Omental fat pad (tissue), 4 donors: ENCODE results near the gene GPR150. TPM values are rescaled to one million over a fixed set of nuclear protein-coding genes. Genes with fewer than 3 reads are reported as not detected.

ENCODE experiments used
- ATAC-seq: fragments of 150-250 bp; one replicate; pipeline ENCODE4 v1.9.1; 2016; ENCODE audit warnings: mild to moderate bottlenecking, moderate library complexity; ENCODE audit not compliant: low FRiP score
- DNase-seq: peaks from one replicate; pipeline ENCODE4 v3.0.0-alpha.2; 2019; ENCODE audit warnings: low spot score
- CTCF ChIP-seq, 3 donors: fragments of 450-650 bp; IDR thresholded peaks; one replicate each; pipeline ENCODE4 v1.5.1; 2016 to 2017; ENCODE audit warnings: antibody characterized with exemption in 3 of 3, mild to moderate bottlenecking in 3 of 3, moderate library complexity in 2 of 3
- total RNA-seq, 4 donors: library from RNA; depleted of rRNA; stranded (reverse); fragments of >200 nt; gene quantifications; one replicate each; pipeline ENCODE4 v1.1.0, GENCODE V29; 2016

The GPR150 gene
- total RNA-seq, 4 donors from 2014 or later: 0.19 to 0.95 (median 0.24) TPM; not detected in 1

- DNase-seq (no peak), ATAC-seq (no peak)
- no peak for TF ChIP-seq CTCF (IDR thresholded peaks at IDR 0.05)
Measured at GRCh38 chr5:95621839-95622629, 2.1 kb downstream of the GPR150 start.

- no peak for TF ChIP-seq CTCF (IDR thresholded peaks at IDR 0.05)
Measured at GRCh38 chr5:95623706-95624105, 3.8 kb downstream of the GPR150 start.

GRCh38 chr5:95624368-95624767 lies 4.5 kb downstream of the GPR150 start:
- no peak for DNase-seq
- no peak for TF ChIP-seq CTCF (IDR thresholded peaks at IDR 0.05)
- ATAC-seq: no peak

More at GRCh38 chr5:95623706-95624105, 3.8 kb downstream of the GPR150 start:
- no peak for ATAC-seq
- DNase-seq: no peak

GRCh38 chr5:95626701-95627100 lies 6.8 kb downstream of the GPR150 start:
- DNase-seq (no peak), ATAC-seq (no peak)
- TF ChIP-seq CTCF (IDR thresholded peaks at IDR 0.05): no peak

GRCh38 chr5:95627971-95628810 lies 8.3 kb downstream of the GPR150 start:
- ATAC-seq (no peak), DNase-seq (no peak)
- TF ChIP-seq CTCF (IDR thresholded peaks at IDR 0.05): no peak

GRCh38 chr5:95628933-95629332 lies 9.0 kb downstream of the GPR150 start:
- TF ChIP-seq CTCF (IDR thresholded peaks at IDR 0.05): no peak

More at GRCh38 chr5:95628933-95629332, 9.0 kb downstream of the GPR150 start:
- DNase-seq (no peak), ATAC-seq (no peak)
